ENCODE results near the gene PAWR. TPM values are rescaled to one million over a fixed set of nuclear protein-coding genes. Genes with fewer than 3 reads are reported as not detected.
"Not testable (repeated sequence)": the region's sequence is repeated elsewhere in the genome, so short reads cannot be mapped to it uniquely, and the experiment has no call there.

PAWR gene
- total RNA-seq, 4 donors from 2014 or later: 45.1 to 92.1 (median 59.5) TPM

GRCh38 chr12:79573820-79574219, 116.9 kb downstream of the PAWR start:
- Histone ChIP-seq H3K9me3 (peaks cover 0 to 24% (median 0%) of the 10 kb centered on the region in 3 donors), H3K4me1 (no peaks in the 10 kb centered on the region), H3K36me3 (peaks cover 0 to 40% of the 10 kb centered on the region in 2 donors), H3K27me3 (no peaks in the 10 kb centered on the region), H3K4me3 (no peak overlapping the region), H3K27ac (no peak overlapping the region)
- TF ChIP-seq POLR2A (IDR thresholded peaks at IDR 0.05) (no peak), EP300 (IDR thresholded peaks at IDR 0.05) (no peak)
- ATAC-seq: no peak
- 100% methylated on average over 1 of the region's 22 CpGs; no CpG with 5 or more reads in 1 of the 2 donors for WGBS, 2 donors (ENCODE audit: low coverage in 1 of 2)

- H3K4me3 ChIP-seq: no peak overlapping the region
- no peaks in the 10 kb centered on the region for H3K27me3 ChIP-seq
- H3K36me3 ChIP-seq: peaks cover 0 to 49% of the 10 kb centered on the region in 2 donors
- ATAC-seq: no peak
- 80% methylated on average over 1 of the region's 3 CpGs; no CpG with 5 or more reads in 1 of the 2 donors for WGBS, 2 donors (ENCODE audit: low coverage in 1 of 2)
- peaks cover 0 to 24% (median 0%) of the 10 kb centered on the region in 3 donors for H3K9me3 ChIP-seq
- H3K27ac ChIP-seq: no peak overlapping the region
- H3K4me1 ChIP-seq: no peaks in the 10 kb centered on the region
- TF ChIP-seq POLR2AphosphoS5 (IDR thresholded peaks at IDR 0.05) (no peak), CTCF (IDR thresholded peaks at IDR 0.05) (no peak), EP300 (IDR thresholded peaks at IDR 0.05) (no peak), POLR2A (IDR thresholded peaks at IDR 0.05) (no peak)
Measured at GRCh38 chr12:79569679-79570078, 121.1 kb downstream of the PAWR start.

GRCh38 chr12:79567175-79567563, 123.6 kb downstream of the PAWR start:
- ATAC-seq: no peak
- H3K27ac ChIP-seq: no peak overlapping the region
- peaks cover 0 to 35% of the 10 kb centered on the region in 2 donors for H3K36me3 ChIP-seq
- 88 to 100% methylated on average over 1 of the region's 1 CpG for WGBS, 2 donors (ENCODE audit: low coverage in 1 of 2)
- TF ChIP-seq EP300 (IDR thresholded peaks at IDR 0.05) (no peak), POLR2A (IDR thresholded peaks at IDR 0.05) (no peak), CTCF (IDR thresholded peaks at IDR 0.05) (no peak), POLR2AphosphoS5 (IDR thresholded peaks at IDR 0.05) (no peak)
- no peaks in the 10 kb centered on the region for H3K27me3 ChIP-seq
- H3K4me3 ChIP-seq: no peak overlapping the region
- no peaks in the 10 kb centered on the region for H3K4me1 ChIP-seq
- H3K9me3 ChIP-seq: peaks cover 0 to 5% (median 0%) of the 10 kb centered on the region in 3 donors

- Histone ChIP-seq H3K9me3 (peaks cover 0 to 4% (median 0%) of the 10 kb centered on the region in 3 donors), H3K4me1 (no peaks in the 10 kb centered on the region), H3K27ac (no peak overlapping the region), H3K27me3 (no peaks in the 10 kb centered on the region), H3K4me3 (no peak overlapping the region), H3K36me3 (peaks cover 0 to 36% of the 10 kb centered on the region in 2 donors)
- ATAC-seq: no peak
- TF ChIP-seq CTCF (IDR thresholded peaks at IDR 0.05) (no peak), POLR2A (IDR thresholded peaks at IDR 0.05) (no peak), POLR2AphosphoS5 (IDR thresholded peaks at IDR 0.05) (no peak), EP300 (IDR thresholded peaks at IDR 0.05) (no peak)
- 77 to 86% methylated on average over 4 of the region's 4 CpGs for WGBS, 2 donors (ENCODE audit: low coverage in 1 of 2)
Measured at GRCh38 chr12:79566452-79567174, 124.2 kb downstream of the PAWR start.

GRCh38 chr12:79564727-79565350, 125.9 kb downstream of the PAWR start:
- no CpG with 5 or more reads among the region's 29 CpGs for WGBS, 2 donors (ENCODE audit: low coverage in 1 of 2)
- not testable (repeated sequence) for H3K4me1 ChIP-seq, ATAC-seq, H3K27ac ChIP-seq, H3K27me3 ChIP-seq, H3K4me3 ChIP-seq, H3K9me3 ChIP-seq
- H3K36me3 ChIP-seq: peaks cover 0 to 41% of the 10 kb centered on the region in 2 donors
